22Rv1 (cell line): ENCODE data around the gene DNAJC8.

Experiments used
- CTCF ChIP-seq: fragments of 450-650 bp; IDR thresholded peaks from 2 replicates; pipeline ENCODE4 v1.5.1; 2017; ENCODE audit warnings: mild to moderate bottlenecking
- ZFX ChIP-seq: fragments of 450-650 bp; IDR thresholded peaks from 2 replicates; pipeline ENCODE4 v1.6.1; 2017; ENCODE audit warnings: antibody characterized with exemption, borderline replicate concordance

- peak; percentile 82 for TF ChIP-seq CTCF
- no peak for TF ChIP-seq ZFX
These were observed 23.9 kb downstream of the DNAJC8 start for GRCh38 chr1:28208818-28209441.
